MM.1S (cell line): Measurements from ENCODE around the gene KIAA0825.

Source experiments
- DNase-seq: peaks from one replicate; pipeline ENCODE4 v3.0.0-alpha.2; 2015
- H2AFZ ChIP-seq: fragments of 300-600 bp; sonication (generic); 2 replicates; pipeline ENCODE4 v1.6.0; 2016; ENCODE audit warnings: antibody characterized with exemption, low read length
- H3F3A ChIP-seq: fragments of 300-600 bp; sonication (generic); 2 replicates; pipeline ENCODE4 v1.6.1; 2016; ENCODE audit warnings: mild to moderate bottlenecking, antibody characterized with exemption, low read length, moderate library complexity, mixed read lengths; ENCODE audit not compliant: insufficient read depth
- H3K27ac ChIP-seq: fragments of 300-600 bp; sonication (generic); 2 replicates; pipeline ENCODE4 v1.5.1; 2016; ENCODE audit warnings: mild to moderate bottlenecking, low read length
- H3K27me3 ChIP-seq: fragments of 300-600 bp; sonication (generic); replicated peaks from 2 replicates; pipeline ENCODE4 v1.6.0; 2016; ENCODE audit warnings: low read length; ENCODE audit not compliant: insufficient read depth
- H3K36me3 ChIP-seq: fragments of 300-600 bp; sonication (generic); replicated peaks from 2 replicates; pipeline ENCODE4 v1.6.1; 2016; ENCODE audit warnings: mild to moderate bottlenecking, low read length, mixed read lengths; ENCODE audit not compliant: insufficient read depth
- H3K4me1 ChIP-seq: fragments of 300-600 bp; sonication (generic); 2 replicates; pipeline ENCODE4 v1.6.1; 2016; ENCODE audit warnings: low read length, mixed read lengths
- H3K4me2 ChIP-seq: fragments of 300-600 bp; sonication (generic); 2 replicates; pipeline ENCODE4 v1.6.0; 2016; ENCODE audit warnings: low read depth, low read length
- H3K4me3 ChIP-seq: fragments of 300-600 bp; sonication (generic); 2 replicates; pipeline ENCODE4 v1.5.1; 2016; ENCODE audit warnings: low read length, mixed read lengths
- H3K79me2 ChIP-seq: fragments of 300-600 bp; sonication (generic); 2 replicates; pipeline ENCODE4 v1.6.1; 2016; ENCODE audit warnings: mixed run types, low read length, mixed read lengths
- H3K9ac ChIP-seq: fragments of 300-600 bp; sonication (generic); 2 replicates; pipeline ENCODE4 v1.6.1; 2016; ENCODE audit warnings: low read length, mixed read lengths
- H3K9me2 ChIP-seq: fragments of 300-600 bp; sonication (generic); replicated peaks from 2 replicates; pipeline ENCODE4 v1.6.1; 2016; ENCODE audit warnings: mild to moderate bottlenecking, low read length, mixed read lengths; ENCODE audit not compliant: insufficient read depth
- H3K9me3 ChIP-seq: fragments of 300-600 bp; sonication (generic); replicated peaks from 2 replicates; pipeline ENCODE4 v1.6.1; 2016; ENCODE audit warnings: mild to moderate bottlenecking, low read length, mixed read lengths; ENCODE audit not compliant: insufficient read depth
- H4K20me1 ChIP-seq: fragments of 300-600 bp; sonication (generic); 2 replicates; pipeline ENCODE4 v1.6.1; 2016; ENCODE audit warnings: mild to moderate bottlenecking, low read length, moderate library complexity, mixed read lengths; ENCODE audit not compliant: insufficient read depth
- EZH2 ChIP-seq: fragments of 300-600 bp; sonication (generic); optimal IDR thresholded peaks from 2 replicates; pipeline ENCODE3; 2017; ENCODE audit warnings: low read depth, mild to moderate bottlenecking, antibody characterized with exemption, low read length, mixed read lengths
- EZH2phosphoT487 ChIP-seq: fragments of 300-600 bp; sonication (generic); IDR thresholded peaks from 2 replicates; pipeline ENCODE4 v1.6.1; 2018; ENCODE audit warnings: antibody characterized with exemption, low read length
- TF ChIP-seq, protein P1 (sequence below): fragments of 300-600 bp; sonication (generic); IDR thresholded peaks from 2 replicates; pipeline ENCODE4 v1.5.1; 2016; ENCODE audit warnings: antibody characterized with exemption, low read length, mixed read lengths

KIAA0825 gene

DNA sequence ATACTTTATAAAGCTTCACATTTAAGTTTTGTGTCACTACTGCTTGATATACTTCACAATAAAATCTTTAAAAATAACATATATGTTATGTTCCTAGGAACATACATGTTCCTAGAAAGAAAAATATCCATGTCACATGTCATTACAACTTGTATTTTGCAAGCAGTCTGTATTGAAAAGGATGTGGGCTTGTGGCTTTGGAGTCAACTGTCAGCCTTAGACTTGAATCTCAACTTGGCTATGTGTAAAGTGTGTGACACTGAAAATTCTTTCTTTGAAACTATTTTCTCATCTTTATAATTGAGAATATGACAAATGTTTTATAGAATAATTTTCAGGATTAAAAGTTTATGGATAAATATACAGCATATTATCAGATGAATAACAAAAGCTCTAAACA is 273.1 kb downstream of the KIAA0825 start:
- no peak for TF ChIP-seq EZH2phosphoT487
- no peak for TF ChIP-seq EZH2
- TF ChIP-seq, protein P1, sequence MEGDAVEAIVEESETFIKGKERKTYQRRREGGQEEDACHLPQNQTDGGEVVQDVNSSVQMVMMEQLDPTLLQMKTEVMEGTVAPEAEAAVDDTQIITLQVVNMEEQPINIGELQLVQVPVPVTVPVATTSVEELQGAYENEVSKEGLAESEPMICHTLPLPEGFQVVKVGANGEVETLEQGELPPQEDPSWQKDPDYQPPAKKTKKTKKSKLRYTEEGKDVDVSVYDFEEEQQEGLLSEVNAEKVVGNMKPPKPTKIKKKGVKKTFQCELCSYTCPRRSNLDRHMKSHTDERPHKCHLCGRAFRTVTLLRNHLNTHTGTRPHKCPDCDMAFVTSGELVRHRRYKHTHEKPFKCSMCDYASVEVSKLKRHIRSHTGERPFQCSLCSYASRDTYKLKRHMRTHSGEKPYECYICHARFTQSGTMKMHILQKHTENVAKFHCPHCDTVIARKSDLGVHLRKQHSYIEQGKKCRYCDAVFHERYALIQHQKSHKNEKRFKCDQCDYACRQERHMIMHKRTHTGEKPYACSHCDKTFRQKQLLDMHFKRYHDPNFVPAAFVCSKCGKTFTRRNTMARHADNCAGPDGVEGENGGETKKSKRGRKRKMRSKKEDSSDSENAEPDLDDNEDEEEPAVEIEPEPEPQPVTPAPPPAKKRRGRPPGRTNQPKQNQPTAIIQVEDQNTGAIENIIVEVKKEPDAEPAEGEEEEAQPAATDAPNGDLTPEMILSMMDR: no peak
- H3K4me1 ChIP-seq: no peaks in the 10 kb centered on the region
- no peak overlapping the region for H2AFZ ChIP-seq
- H3K27me3 ChIP-seq: no peaks in the 10 kb centered on the region
- H3K9me2 ChIP-seq: no peaks in the 10 kb centered on the region
- H3K4me2 ChIP-seq: no peak overlapping the region
- H3K36me3 ChIP-seq: no peaks in the 10 kb centered on the region
- no peaks in the 10 kb centered on the region for H3F3A ChIP-seq
- no peak overlapping the region for H3K4me3 ChIP-seq
- H3K9ac ChIP-seq: no peak overlapping the region
- no peaks in the 10 kb centered on the region for H3K79me2 ChIP-seq
- H3K27ac ChIP-seq: no peak overlapping the region
- H3K9me3 ChIP-seq: no peaks in the 10 kb centered on the region
- no peak for DNase-seq
- H4K20me1 ChIP-seq: no peaks in the 10 kb centered on the region

DNA sequence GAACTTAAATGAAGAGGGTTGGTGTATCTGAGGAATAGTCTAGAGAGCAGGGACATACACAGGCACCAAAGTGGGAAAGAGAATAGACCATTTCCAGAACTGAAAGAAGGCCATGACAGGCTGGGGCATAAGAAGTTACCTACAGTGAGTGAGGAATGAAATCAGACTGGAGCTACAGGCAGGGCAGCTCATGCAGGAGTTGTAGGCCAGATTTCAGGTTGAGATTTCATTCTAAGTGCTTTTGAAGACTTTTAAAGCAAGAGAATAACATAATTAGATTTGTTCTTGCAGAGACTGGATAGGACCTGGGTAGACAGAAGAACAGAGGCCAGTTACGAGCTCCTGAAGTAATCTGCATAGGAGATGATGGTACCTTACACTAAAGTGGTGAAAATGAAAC is 280.8 kb downstream of the KIAA0825 start:
- Histone ChIP-seq H3K79me2 (no peaks in the 10 kb centered on the region), H3K27ac (no peak overlapping the region), H3K4me1 (no peaks in the 10 kb centered on the region), H3K9me3 (no peaks in the 10 kb centered on the region), H3K36me3 (no peaks in the 10 kb centered on the region), H2AFZ (no peak overlapping the region), H3K9ac (no peak overlapping the region), H3K9me2 (no peaks in the 10 kb centered on the region), H4K20me1 (no peaks in the 10 kb centered on the region), H3K27me3 (no peaks in the 10 kb centered on the region), H3K4me2 (no peak overlapping the region), H3K4me3 (no peak overlapping the region), H3F3A (no peaks in the 10 kb centered on the region)
- TF ChIP-seq, protein P1: no peak
- no peak for TF ChIP-seq EZH2
- no peak for TF ChIP-seq EZH2phosphoT487
- no peak for DNase-seq

- Histone ChIP-seq H3K27me3 (no peaks in the 10 kb centered on the region), H3K4me3 (no peak overlapping the region), H4K20me1 (no peaks in the 10 kb centered on the region), H3K9me2 (no peaks in the 10 kb centered on the region), H3K36me3 (no peaks in the 10 kb centered on the region), H3K4me2 (no peak overlapping the region), H3K79me2 (no peaks in the 10 kb centered on the region), H3K4me1 (no peaks in the 10 kb centered on the region), H3K9ac (no peak overlapping the region), H3K9me3 (no peaks in the 10 kb centered on the region), H2AFZ (no peak overlapping the region), H3K27ac (no peak overlapping the region), H3F3A (no peaks in the 10 kb centered on the region)
- TF ChIP-seq, protein P1: no peak
- no peak for TF ChIP-seq EZH2phosphoT487
- no peak for TF ChIP-seq EZH2
- no peak for DNase-seq
These were observed 282.5 kb downstream of the KIAA0825 start for GRCh38 chr5:94335936-94336335.
